ENCODE data around the gene PKP2. TPM values are rescaled to one million over a fixed set of nuclear protein-coding genes. Genes with fewer than 3 reads are reported as not detected.

Gene PKP2
- total RNA-seq, result under 1 TPM; 0.45 to 0.77 TPM

DNA sequence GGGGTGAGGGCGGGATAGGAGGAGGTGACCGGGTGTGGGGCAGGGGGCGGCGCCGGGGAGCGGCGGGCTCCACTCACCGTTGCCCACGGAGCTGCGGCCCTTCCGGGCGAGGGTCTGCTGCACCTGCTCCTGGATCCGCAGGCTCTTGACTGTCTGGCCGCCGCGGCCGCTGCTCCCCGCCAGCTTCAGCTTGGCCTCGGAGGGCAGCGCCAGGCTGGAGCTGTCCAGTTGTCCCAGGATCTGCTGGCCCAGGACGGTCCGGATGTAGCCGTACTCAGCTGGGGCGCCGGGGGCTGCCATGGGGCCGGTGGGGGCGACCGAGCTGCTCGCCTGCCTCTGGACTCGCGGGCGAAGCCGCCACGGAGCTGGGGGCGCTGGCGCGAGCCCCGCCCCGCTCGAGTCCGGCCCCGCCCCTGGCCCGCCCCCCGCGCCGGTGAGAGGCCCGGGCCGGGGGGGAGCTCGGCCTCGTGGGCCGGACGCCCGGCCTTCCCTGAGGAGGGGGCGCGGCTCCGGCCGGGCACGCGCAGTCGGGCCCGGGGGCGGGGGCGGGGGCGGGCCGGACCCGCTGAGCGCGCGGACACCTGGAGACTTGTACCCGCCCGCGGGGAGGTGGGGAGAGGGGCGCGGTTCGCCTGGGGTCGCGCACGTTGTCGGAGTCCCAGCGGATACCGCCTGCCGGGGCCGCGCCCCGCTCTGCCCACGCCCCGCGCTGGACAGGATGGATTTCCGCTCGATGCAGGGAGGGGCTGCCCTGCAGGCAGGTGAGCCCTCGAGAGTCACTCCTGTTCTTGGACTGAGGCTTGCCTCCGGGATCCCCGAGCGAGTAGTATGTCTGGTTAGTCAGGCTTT, at the start of gene PKP2:
Gene PKP2 (minus strand): TSS at position 346 of the 849 bp plus-strand sequence. CDS start 46 bp downstream, at position 300.
- peak; percentile 71 to 83 for ATAC-seq
- DNase-seq (ENCODE audit: low spot score in 2 of 2), result peak in 1 of 2 donors; percentile 12
- Mint-ChIP-seq H3K36me3 (peaks cover 0 to 8% of the 10 kb centered on the region in 2 donors), H3K27ac (no peak within 1 kb of the TSS), H3K9me3 (no peaks in the 10 kb centered on the region)

DNA sequence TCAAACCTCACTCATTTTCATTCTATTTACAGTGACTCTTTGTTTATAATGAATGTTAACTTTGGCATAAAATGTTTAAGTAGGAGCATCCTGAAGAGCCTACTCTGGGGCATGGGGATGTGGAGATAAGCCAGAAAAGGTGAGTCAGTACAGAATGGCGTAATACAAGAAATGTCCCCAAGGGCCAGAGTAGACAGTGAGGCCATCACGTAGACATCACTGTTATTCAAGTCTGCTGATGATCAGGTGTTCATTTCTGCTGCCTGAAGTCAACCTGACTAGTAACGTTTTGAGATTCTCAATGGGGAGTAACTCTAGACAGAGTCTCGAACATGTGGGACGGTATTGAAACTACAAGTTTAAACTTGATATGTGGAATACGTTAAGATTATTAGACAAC, 47.6 kb upstream of the PKP2 start:
- no peak for DNase-seq (ENCODE audit: low spot score in 2 of 2)
- H3K9me3 Mint-ChIP-seq, result no peaks in the 10 kb centered on the region
- H3K27ac Mint-ChIP-seq, result no peak overlapping the region
- ATAC-seq, result no peak
- no peaks in the 10 kb centered on the region for H3K36me3 Mint-ChIP-seq

DNA sequence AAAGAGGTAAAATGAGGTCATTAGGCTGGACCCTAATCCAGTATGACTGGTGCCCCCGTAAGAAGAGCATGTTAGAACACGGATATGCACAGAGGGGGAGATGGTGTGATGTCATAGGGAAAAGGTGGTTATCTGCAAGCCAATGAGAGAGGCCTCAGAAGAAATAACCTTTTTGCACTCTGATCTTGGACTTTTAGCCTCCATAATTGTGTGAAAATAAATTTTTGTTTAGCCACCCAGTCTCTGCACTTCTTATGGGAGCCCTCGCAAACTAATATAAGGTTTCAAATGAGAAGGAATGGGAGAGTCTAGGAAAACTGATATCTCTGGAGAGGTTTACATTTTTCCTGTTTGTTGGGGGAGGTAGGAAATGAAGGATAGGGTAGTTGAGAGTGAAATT, 43.2 kb upstream of the PKP2 start:
- H3K36me3 Mint-ChIP-seq, result no peaks in the 10 kb centered on the region
- no peaks in the 10 kb centered on the region for H3K9me3 Mint-ChIP-seq
- no peak for ATAC-seq
- no peak for DNase-seq (ENCODE audit: low spot score in 2 of 2)
- no peak overlapping the region for H3K27ac Mint-ChIP-seq

DNA sequence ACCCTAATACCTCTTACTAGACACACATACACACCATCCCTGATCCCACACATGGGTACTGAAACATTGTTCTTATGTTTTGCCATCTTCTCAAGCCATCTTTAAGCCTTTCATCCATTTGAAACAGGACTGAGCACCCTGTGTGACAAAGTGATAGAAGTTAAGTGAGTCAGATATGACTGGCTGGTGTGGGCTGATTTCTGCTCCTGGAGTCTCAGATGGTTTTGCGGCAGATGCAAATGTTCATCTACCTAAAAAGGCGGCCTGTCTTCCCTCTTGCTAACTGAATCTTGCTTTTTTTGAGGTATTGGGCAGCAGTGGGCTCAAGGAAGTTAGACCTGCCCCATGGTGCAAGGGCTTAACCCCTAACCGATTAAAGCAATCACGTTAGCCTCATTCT, 30.4 kb upstream of the PKP2 start:
- no peak for ATAC-seq
- no peak for DNase-seq (ENCODE audit: low spot score in 2 of 2)
- Mint-ChIP-seq H3K9me3 (no peaks in the 10 kb centered on the region), H3K36me3 (no peaks in the 10 kb centered on the region), H3K27ac (no peak overlapping the region)

DNA sequence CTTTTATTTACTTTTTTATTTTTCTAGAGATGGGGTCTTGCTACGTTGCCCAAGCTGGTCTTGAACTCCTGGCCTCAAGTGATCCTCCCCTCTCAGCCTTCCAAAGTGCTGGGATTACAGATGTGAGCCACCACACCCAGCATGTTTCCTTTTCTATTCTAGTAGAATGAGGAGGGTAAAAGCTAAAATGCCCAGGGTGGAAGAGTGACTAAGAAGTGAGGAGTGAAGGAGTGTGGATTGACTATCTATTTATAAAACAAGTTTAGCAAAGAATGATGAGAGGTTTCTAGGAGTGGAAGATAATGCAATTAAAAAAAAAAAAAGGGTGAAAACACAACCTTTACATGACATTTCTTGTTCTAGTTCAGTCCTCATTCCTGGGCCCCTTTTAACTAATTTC, 29.8 kb upstream of the PKP2 start:
- no peaks in the 10 kb centered on the region for H3K9me3 Mint-ChIP-seq
- DNase-seq (ENCODE audit: low spot score in 2 of 2), result no peak
- ATAC-seq, result no peak
- no peaks in the 10 kb centered on the region for H3K36me3 Mint-ChIP-seq
- no peak overlapping the region for H3K27ac Mint-ChIP-seq

DNA sequence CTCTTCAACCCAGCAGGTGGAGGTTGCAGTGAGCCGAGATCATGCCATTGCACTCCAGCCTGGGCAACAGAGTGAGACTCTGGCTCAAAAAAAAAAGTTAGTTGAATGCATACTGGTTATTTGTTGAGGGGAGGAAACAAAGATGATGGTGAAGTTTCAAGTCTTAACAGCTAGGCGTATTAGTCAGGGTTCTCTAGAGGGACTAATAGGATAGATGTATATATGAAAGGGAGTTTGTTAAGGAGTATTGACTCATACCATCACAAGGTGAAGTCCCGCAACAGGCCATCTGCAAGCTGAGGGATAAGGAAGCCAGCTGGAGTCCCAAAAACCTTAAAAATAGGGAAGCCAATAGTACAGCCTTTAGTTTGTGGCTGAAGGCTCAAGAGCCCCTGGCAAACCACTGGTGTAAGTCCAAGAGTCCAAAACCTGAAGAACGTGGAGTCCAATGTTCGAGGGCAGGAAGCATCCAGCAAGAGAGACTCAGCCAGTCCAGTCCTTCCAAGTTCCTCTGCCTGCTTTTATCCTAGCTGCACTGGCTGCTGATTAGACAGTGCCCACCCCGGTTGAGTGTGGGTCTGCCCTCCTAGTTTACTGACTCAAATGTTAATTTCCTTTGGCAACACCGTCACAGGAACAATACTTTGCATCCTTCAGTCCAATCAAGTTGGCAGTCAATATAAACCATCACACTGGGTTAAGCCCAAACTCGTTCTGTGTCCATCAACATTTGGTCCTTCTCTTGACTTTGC, 26.1 kb upstream of the PKP2 start:
- DNase-seq (ENCODE audit: low spot score in 2 of 2) (no peak), ATAC-seq (no peak)
- no peaks in the 10 kb centered on the region for H3K36me3 Mint-ChIP-seq
- H3K9me3 Mint-ChIP-seq, result no peaks in the 10 kb centered on the region
- H3K27ac Mint-ChIP-seq, result no peak overlapping the region

DNA sequence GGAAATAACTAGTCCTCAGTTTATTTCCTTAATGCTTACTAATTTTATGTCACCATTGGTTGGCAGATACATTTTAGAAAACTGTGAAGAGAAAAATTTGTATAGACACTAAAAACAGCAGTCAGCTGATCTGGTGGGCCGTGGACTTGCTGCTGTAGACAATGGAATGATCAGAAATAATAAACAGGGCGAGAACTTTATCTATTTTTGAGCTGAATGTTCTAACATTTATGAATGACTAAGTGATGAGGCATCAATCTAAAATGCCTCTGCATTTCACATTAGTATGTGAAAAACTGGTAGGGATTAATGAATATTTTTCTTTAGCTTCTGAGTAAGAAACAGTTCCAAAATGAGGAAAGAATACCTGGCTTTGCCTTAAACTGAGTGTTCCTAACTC, 24.8 kb upstream of the PKP2 start:
- Mint-ChIP-seq H3K9me3 (no peaks in the 10 kb centered on the region), H3K27ac (no peak overlapping the region), H3K36me3 (no peaks in the 10 kb centered on the region)
- no peak for ATAC-seq
- DNase-seq (ENCODE audit: low spot score in 2 of 2), result no peak

DNA sequence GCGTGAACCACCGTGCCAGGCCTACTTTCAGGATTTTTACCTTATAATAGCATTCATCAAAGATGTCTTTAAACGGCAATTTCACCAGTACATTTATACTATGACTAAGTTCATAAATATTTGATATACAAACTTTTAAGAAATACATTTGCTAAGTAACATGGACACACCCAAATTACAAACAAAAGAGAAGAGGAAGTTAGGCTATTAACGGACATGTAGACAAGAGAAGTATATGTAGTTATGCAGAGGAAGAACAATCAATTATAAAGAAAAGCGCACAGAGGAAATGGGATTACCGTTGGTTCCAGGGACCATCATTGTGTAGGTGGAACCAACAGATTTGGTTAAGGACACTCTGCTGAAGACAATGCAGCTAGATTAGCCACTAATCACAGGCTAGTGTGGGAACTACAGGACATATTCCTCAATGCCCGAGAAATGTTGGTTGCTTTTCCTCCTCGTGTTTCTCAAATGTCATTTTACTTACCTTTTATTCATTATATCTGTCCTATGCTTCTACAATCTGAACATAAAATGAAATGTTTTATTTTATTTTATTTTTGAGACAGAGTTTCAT, 24.0 kb upstream of the PKP2 start:
- no peaks in the 10 kb centered on the region for H3K36me3 Mint-ChIP-seq
- DNase-seq (ENCODE audit: low spot score in 2 of 2) (no peak), ATAC-seq (no peak)
- H3K9me3 Mint-ChIP-seq, result no peaks in the 10 kb centered on the region
- H3K27ac Mint-ChIP-seq, result no peak overlapping the region

DNA sequence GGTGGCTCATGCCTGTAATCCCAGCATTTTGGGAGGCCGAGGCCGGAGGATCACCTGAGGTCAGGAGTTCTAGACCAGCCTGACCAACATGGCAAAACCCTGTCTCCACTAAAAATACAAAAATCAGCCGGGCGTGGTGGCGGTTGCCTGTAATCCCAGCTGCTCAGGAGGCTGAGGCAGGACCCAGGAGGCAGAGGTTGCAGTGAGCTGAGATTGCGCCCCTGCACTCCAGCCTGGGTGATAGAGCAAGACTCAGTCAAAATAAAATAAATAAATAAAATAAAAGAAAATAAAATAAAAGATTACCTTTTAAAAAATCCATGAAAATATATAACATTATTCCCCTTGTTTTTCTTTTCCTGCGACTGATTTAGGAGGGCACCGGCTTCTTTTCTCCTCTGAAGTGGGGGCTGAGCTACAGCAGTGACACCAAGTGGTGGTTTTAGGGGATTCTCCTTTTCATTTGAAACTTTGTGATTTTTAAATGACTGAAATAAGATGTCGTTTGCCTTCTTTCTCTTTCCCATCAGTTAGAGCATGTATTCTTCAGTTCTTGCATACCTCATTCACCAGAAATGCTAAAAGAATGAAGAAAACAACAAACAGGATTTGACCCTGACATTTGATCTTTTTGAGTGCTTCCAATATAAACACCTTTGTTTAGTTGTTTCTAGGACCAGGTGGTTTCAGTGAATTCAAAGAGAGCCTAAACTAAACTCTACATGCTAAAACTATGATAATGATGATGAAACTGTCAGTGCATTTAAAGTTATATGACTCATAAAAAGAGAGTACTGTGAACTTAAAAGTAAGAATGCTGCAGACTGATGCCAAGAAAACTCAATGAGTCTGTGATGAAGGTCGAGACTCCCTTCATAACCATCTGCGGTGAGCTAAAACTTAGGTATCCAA, 22.6 kb upstream of the PKP2 start:
- no peak for DNase-seq (ENCODE audit: low spot score in 2 of 2)
- H3K27ac Mint-ChIP-seq, result no peak overlapping the region
- H3K9me3 Mint-ChIP-seq, result no peaks in the 10 kb centered on the region
- no peaks in the 10 kb centered on the region for H3K36me3 Mint-ChIP-seq
- no peak for ATAC-seq

DNA sequence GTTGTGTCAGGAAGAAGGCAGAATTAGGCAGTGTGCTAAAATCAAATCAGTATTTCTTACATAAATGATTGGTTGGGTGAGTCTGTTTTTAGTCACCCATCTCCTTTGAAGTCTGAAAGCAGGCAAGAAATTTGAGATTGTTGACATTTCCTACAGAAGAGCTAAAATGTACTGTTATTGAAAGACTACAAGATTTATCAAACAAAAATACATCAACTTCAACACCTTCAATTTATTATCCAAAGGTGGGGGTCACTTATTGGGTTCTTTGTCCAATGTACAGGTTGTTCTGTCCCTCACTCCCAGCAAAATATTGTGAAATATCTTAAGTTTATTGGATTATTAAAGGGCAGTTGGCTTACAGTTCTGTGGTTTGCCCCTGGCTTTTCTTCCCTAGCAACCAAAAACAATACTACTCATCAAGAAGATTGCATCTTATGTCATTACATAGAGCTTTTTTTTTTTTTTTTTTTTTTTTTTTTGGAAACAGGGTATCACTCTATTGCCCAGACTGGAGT, 20.6 kb upstream of the PKP2 start:
- ATAC-seq, result no peak

DNA sequence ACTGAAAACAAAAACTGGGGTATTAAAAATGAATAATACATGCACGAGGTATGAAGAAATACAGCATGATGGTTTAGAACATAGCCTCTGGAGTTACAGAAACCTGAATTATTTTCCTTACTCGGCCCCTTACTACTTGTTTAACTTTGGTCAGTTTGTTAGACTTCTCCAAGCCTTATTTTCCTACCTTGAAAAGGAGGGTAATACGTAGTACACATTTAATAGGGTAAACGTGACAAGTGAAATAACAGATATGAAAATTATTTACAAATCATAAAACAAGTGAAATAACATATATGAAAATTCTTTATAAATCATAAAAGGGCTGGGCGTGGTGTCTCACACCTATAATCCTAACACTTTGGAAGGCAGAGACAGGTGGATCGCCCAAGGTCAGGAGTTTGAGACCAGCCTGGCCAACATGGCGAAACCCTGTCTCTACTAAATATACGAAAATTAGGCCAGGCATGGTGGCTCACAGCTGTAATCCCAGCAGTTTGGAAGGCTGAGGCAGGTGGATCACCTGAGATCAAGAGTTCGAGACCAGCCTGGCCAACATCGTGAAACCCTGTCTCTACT, 11.4 kb upstream of the PKP2 start:
- Mint-ChIP-seq H3K9me3 (no peaks in the 10 kb centered on the region), H3K27ac (no peak overlapping the region), H3K36me3 (no peaks in the 10 kb centered on the region)
- ATAC-seq (no peak), DNase-seq (ENCODE audit: low spot score in 2 of 2) (no peak)

More for the DNA sequence above, 20.6 kb upstream of the PKP2 start:
- no peak for DNase-seq (ENCODE audit: low spot score in 2 of 2)
- Mint-ChIP-seq H3K36me3 (no peaks in the 10 kb centered on the region), H3K27ac (no peak overlapping the region), H3K9me3 (no peaks in the 10 kb centered on the region)

DNA sequence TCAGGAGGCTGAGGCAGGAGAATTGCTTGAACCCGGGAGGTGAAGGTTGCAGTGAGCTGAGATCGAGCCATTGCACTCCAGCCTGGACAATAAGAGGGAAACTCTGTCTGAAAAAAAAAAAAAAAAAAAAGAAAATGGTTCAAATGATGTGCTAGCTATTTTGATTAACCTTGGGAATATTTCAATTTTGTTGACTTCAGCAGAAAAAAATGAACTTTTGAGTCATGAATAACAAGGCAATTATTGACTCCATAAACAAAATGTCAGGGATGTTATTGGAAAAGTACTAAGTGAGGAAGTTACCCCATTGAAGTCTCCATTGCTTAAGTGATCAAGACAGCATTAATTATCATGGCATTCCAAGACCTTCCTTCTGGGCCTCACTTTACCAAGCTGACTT, 10.6 kb upstream of the PKP2 start:
- no peak for ATAC-seq
- Mint-ChIP-seq H3K36me3 (no peaks in the 10 kb centered on the region), H3K9me3 (no peaks in the 10 kb centered on the region), H3K27ac (no peak overlapping the region)
- no peak for DNase-seq (ENCODE audit: low spot score in 2 of 2)

DNA sequence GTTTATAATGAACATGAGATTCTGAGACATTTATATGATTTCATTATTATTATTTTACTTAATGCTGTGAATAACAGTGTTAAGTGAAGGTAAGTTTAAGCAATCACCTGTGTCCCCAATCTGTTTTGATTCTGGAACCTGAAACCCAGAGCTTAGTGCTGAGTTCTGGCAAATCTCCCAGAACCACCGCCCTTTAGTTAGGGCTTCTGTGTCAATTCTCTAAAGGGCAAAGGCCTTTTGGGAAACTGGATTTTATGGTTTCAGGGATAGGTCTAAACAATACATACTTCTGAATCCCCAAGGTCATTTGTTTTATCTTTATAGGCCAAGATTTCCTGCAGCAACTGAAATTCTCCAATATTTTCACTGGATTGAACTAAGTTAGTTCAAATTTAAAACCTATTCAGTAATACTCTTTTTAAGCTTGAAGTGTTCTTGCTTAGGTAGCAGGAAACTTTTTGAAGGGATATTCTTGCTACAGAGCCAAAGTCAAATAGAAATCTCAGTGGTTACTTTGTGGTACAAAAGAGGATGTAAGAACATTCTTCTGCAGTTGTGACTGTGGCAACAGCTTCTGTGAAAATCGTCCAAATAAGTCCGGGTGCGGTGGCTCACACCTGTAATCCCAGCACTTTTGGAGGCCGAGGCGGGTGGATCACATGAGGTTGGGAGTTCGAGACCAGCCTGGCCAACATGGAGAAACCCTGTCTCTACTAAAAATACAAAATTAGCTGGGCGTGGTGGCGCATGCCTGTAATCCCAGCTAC, 10.0 kb upstream of the PKP2 start:
- DNase-seq (ENCODE audit: low spot score in 2 of 2) (peak in 1 of 2 donors; percentile 11), ATAC-seq (peak in 1 of 2 donors; percentile 93)
- H3K9me3 Mint-ChIP-seq, result no peaks in the 10 kb centered on the region
- no peaks in the 10 kb centered on the region for H3K36me3 Mint-ChIP-seq
- no peak overlapping the region for H3K27ac Mint-ChIP-seq

DNA sequence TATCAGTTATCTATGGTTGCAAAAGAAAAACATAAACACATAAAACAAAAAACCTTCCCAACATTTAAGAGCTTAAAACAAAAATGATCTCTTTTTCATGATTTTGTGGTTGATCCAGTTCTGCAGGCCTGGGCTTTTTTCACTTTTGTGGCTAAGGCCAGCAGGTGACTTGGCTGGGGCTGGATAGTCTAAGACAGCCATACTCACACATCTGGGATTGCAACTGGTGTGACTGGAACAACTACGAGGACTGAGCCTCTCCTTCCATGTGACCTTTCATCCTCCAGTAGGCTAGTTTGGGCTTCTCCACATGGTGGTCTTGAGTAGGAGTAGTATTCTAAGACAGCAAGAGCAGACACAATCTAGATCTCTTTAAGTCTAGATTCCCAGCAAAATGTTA, 7.2 kb upstream of the PKP2 start:
- Mint-ChIP-seq H3K9me3 (no peaks in the 10 kb centered on the region), H3K27ac (no peak overlapping the region), H3K36me3 (no peaks in the 10 kb centered on the region)
- ATAC-seq, result no peak
- no peak for DNase-seq (ENCODE audit: low spot score in 2 of 2)

DNA sequence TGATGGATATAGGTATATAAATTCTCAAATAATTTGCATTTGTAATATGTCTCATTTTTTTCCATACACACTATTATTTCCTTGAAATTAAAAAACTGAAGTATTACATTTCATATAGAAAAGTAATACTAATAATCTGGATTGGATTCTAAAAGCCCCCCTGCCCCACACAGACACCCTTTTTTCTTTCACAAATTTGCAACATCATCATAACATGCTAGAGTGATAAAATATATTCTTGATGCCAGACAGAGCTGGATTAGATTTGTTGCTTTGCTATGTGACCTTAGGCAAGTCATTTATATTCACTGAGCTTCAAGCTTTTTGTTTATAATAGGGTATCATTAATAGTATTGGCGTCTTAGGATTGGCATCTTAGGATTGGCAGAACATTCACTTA, 6.7 kb upstream of the PKP2 start:
- Mint-ChIP-seq H3K9me3 (no peaks in the 10 kb centered on the region), H3K36me3 (no peaks in the 10 kb centered on the region), H3K27ac (no peak overlapping the region)
- DNase-seq (ENCODE audit: low spot score in 2 of 2) (no peak), ATAC-seq (no peak)

All from activated naive CD4-positive, alpha-beta T cell treated with anti-CD3 and anti-CD28 coated beads, Interleukin-2, amount 50 U/mL, for 72 hours (primary cell).